AG09309 (cell line): ENCODE data around the gene HOXD3.

Source experiments
- DNase-seq: peaks from one replicate; pipeline ENCODE4 v3.0.0-alpha.2; 2010; ENCODE audit warnings: low read depth
- H3K4me3 ChIP-seq: 2 replicates; pipeline ENCODE4 v1.5.1; 2011; ENCODE audit warnings: mild to moderate bottlenecking, low read depth, low read length, moderate library complexity; ENCODE audit not compliant: control insufficient read depth
- CTCF ChIP-seq: IDR thresholded peaks from 2 replicates; pipeline ENCODE4 v1.5.1; 2011; ENCODE audit warnings: mild to moderate bottlenecking, low read depth, low read length, inconsistent platforms; ENCODE audit not compliant: insufficient read depth, control insufficient read depth; ENCODE audit errors: missing control alignments

Gene HOXD3

GRCh38 chr2:176130147-176130956, 26.8 kb upstream of the HOXD3 start:
- peak overlapping the region; percentile 58 for H3K4me3 ChIP-seq
- no peak for DNase-seq
- peak; percentile 8 for TF ChIP-seq CTCF

GRCh38 chr2:176130957-176131847, 25.9 kb upstream of the HOXD3 start:
- no peak for TF ChIP-seq CTCF
- DNase-seq: no peak
- H3K4me3 ChIP-seq: peak overlapping the region; percentile 58

GRCh38 chr2:176131848-176132158, 25.3 kb upstream of the HOXD3 start:
- no peak overlapping the region for H3K4me3 ChIP-seq
- TF ChIP-seq CTCF: no peak
- DNase-seq: no peak

- H3K4me3 ChIP-seq: no peak overlapping the region
- DNase-seq: no peak
Measured at GRCh38 chr2:176132205-176133171, 24.6 kb upstream of the HOXD3 start.

GRCh38 chr2:176133389-176133788, 23.7 kb upstream of the HOXD3 start:
- no peak for TF ChIP-seq CTCF
- H3K4me3 ChIP-seq: no peak overlapping the region
- no peak for DNase-seq

More at GRCh38 chr2:176132205-176133171, 24.6 kb upstream of the HOXD3 start:
- TF ChIP-seq CTCF: no peak

- no peak for TF ChIP-seq CTCF
- no peak overlapping the region for H3K4me3 ChIP-seq
- no peak for DNase-seq
Measured at GRCh38 chr2:176134035-176134434, 23.1 kb upstream of the HOXD3 start.
